ENCODE data around the gene SRR.

The SRR gene

GRCh38 chr17:2371183-2372130, 67.7 kb downstream of the SRR start:
- CTCF ChIA-PET: interaction anchor here (1.2 to 4.2 kb wide), 3 partner anchors 11 to 126 kb away, joined by 3 to 39 read pairs (median 17); no protein-coding TSS in a partner anchor
- TF ChIP-seq CTCF (IDR thresholded peaks at IDR 0.05; ENCODE audit: control extremely low read depth, extremely low read depth, low read depth, missing control alignments): no peak
- no peak for DNase-seq (ENCODE audit: extremely low spot score)
- POLR2A ChIA-PET: no interaction called here

GRCh38 chr17:2372180-2372579, 68.4 kb downstream of the SRR start:
- CTCF ChIA-PET: interaction anchor here (2.5 kb wide), 1 partner anchor 11 kb away, joined by 21 read pairs; no protein-coding TSS in a partner anchor
- no peak for TF ChIP-seq CTCF (IDR thresholded peaks at IDR 0.05; ENCODE audit: control extremely low read depth, extremely low read depth, low read depth, missing control alignments)

GRCh38 chr17:2372681-2373080, 68.9 kb downstream of the SRR start:
- POLR2A ChIA-PET: no interaction called here
- CTCF ChIA-PET: interaction anchor here (2.5 kb wide), 1 partner anchor 10 kb away, joined by 21 read pairs; no protein-coding TSS in a partner anchor
- DNase-seq (ENCODE audit: extremely low spot score): no peak
- no peak for TF ChIP-seq CTCF (IDR thresholded peaks at IDR 0.05; ENCODE audit: control extremely low read depth, extremely low read depth, low read depth, missing control alignments)

More at GRCh38 chr17:2372180-2372579, 68.4 kb downstream of the SRR start:
- POLR2A ChIA-PET: no interaction called here
- DNase-seq (ENCODE audit: extremely low spot score): no peak

GRCh38 chr17:2373179-2373578, 69.4 kb downstream of the SRR start:
- DNase-seq (ENCODE audit: extremely low spot score): no peak
- ChIA-PET POLR2A (no interaction called here), CTCF (interaction anchor here (1.5 to 2.5 kb wide), 2 partner anchors 10 to 43 kb away, joined by 6 to 21 read pairs; no protein-coding TSS in a partner anchor)
- no peak for TF ChIP-seq CTCF (IDR thresholded peaks at IDR 0.05; ENCODE audit: control extremely low read depth, extremely low read depth, low read depth, missing control alignments)

Data from GM10248 (cell line).